Epithelial cell of prostate (primary cell): Measurements from ENCODE around the gene DTD1.
"Not testable (repeated sequence)": the region's sequence is repeated elsewhere in the genome, so short reads cannot be mapped to it uniquely, and the experiment has no call there.

Experiments
- DNase-seq: peaks from one replicate; pipeline ENCODE4 v3.0.0-alpha.2; 2011; ENCODE audit warnings: low read depth, low spot score
- H3K27ac ChIP-seq: fragments of 450-650 bp; 2 replicates; pipeline ENCODE4 v1.5.1; 2017; ENCODE audit warnings: mild to moderate bottlenecking

DTD1 gene

GRCh38 chr20:18780385-18781130 is 192.7 kb downstream of the DTD1 start:
- no peak overlapping the region for H3K27ac ChIP-seq

GRCh38 chr20:18781509-18781908 is 193.7 kb downstream of the DTD1 start:
- no peak for DNase-seq

More at GRCh38 chr20:18780385-18781130, 192.7 kb downstream of the DTD1 start:
- no peak for DNase-seq

GRCh38 chr20:18783385-18783959 is 195.6 kb downstream of the DTD1 start:
- H3K27ac ChIP-seq = no peak overlapping the region
- no peak for DNase-seq

More at GRCh38 chr20:18781509-18781908, 193.7 kb downstream of the DTD1 start:
- no peak overlapping the region for H3K27ac ChIP-seq

- DNase-seq, H3K27ac ChIP-seq: not testable (repeated sequence)
Observed at GRCh38 chr20:18787046-18787445, 199.2 kb downstream of the DTD1 start.

- H3K27ac ChIP-seq = no peak overlapping the region
- DNase-seq = no peak
Observed at GRCh38 chr20:18788021-18788420, 200.2 kb downstream of the DTD1 start.

GRCh38 chr20:18790787-18791186 is 202.9 kb downstream of the DTD1 start:
- no peak overlapping the region for H3K27ac ChIP-seq
- no peak for DNase-seq

GRCh38 chr20:18793625-18794427 is 206.0 kb downstream of the DTD1 start:
- peak; percentile 61 for DNase-seq
- H3K27ac ChIP-seq = no peak overlapping the region

- no peak for DNase-seq
- H3K27ac ChIP-seq = no peak overlapping the region
Observed at GRCh38 chr20:18794428-18794787, 206.6 kb downstream of the DTD1 start.

GRCh38 chr20:18795366-18795765 is 207.5 kb downstream of the DTD1 start:
- DNase-seq = no peak
- H3K27ac ChIP-seq = no peak overlapping the region

- no peak for DNase-seq
- H3K27ac ChIP-seq = no peak overlapping the region
Observed at GRCh38 chr20:18796282-18796833, 208.5 kb downstream of the DTD1 start.

- DNase-seq = no peak
- no peak overlapping the region for H3K27ac ChIP-seq
Observed at GRCh38 chr20:18801516-18801915, 213.7 kb downstream of the DTD1 start.

- no peak for DNase-seq
- no peak overlapping the region for H3K27ac ChIP-seq
Observed at GRCh38 chr20:18802012-18802634, 214.3 kb downstream of the DTD1 start.

- H3K27ac ChIP-seq = peak overlapping the region; percentile 33
- DNase-seq = peak; percentile 10
Observed at GRCh38 chr20:18805881-18806280, 218.0 kb downstream of the DTD1 start.

GRCh38 chr20:18808712-18809111 is 220.9 kb downstream of the DTD1 start:
- DNase-seq = no peak
- H3K27ac ChIP-seq = no peak overlapping the region

GRCh38 chr20:18811186-18811585 is 223.3 kb downstream of the DTD1 start:
- H3K27ac ChIP-seq = no peak overlapping the region
- DNase-seq = no peak

GRCh38 chr20:18811904-18812303 is 224.1 kb downstream of the DTD1 start:
- H3K27ac ChIP-seq = no peak overlapping the region
- DNase-seq = no peak

- H3K27ac ChIP-seq = no peak within 1 kb of the TSS
- DNase-seq = no peak
Observed at GRCh38 chr20:18813483-18813882, 225.6 kb downstream of the DTD1 start, which contains the start of gene SCP2D1. TSS of gene SCP2D1 (plus strand) at chr20:18813783. CDS start at chr20:18813816, 33 bp downstream.

GRCh38 chr20:18815194-18815942 is 227.5 kb downstream of the DTD1 start:
- no peak for DNase-seq
- no peak overlapping the region for H3K27ac ChIP-seq
